GM23338 (cell line): ENCODE results near the gene DPYSL3. TPM values are rescaled to one million over a fixed set of nuclear protein-coding genes. Genes with fewer than 3 reads are reported as not detected.

Source experiments
- ATAC-seq: fragments of 200-7000 bp; cut with Tn5 transposase; 3 replicates; pipeline ENCODE4 v1.9.1; 2020
- DNase-seq: peaks from one replicate; pipeline ENCODE4 v3.0.0-alpha.2; 2015; ENCODE audit warnings: low spot score
- H2AFZ ChIP-seq: fragments of 200-600 bp; sonication (generic); 2 replicates; pipeline ENCODE4 v1.8.0; 2016; ENCODE audit warnings: antibody characterized with exemption, mild to moderate bottlenecking, moderate library complexity
- H3F3A ChIP-seq: fragments of 200-600 bp; sonication (generic); replicated peaks from 2 replicates; pipeline ENCODE4 v1.8.0; 2017; ENCODE audit warnings: antibody characterized with exemption, mixed run types, low read depth
- H3K27ac ChIP-seq: fragments of 200-600 bp; sonication (generic); 2 replicates; pipeline ENCODE4 v1.6.1; 2016; ENCODE audit warnings: low read depth
- H3K27me3 ChIP-seq: fragments of 200-600 bp; sonication (generic); 2 replicates; pipeline ENCODE4 v1.8.0; 2016; ENCODE audit warnings: mild to moderate bottlenecking, mixed run types, moderate library complexity; ENCODE audit not compliant: insufficient read depth
- H3K36me3 ChIP-seq: fragments of 200-600 bp; sonication (generic); 2 replicates; pipeline ENCODE4 v1.8.0; 2016; ENCODE audit warnings: mild to moderate bottlenecking; ENCODE audit not compliant: insufficient read depth
- H3K4me1 ChIP-seq: fragments of 200-600 bp; sonication (generic); 2 replicates; pipeline ENCODE4 v1.8.0; 2016; ENCODE audit warnings: mild to moderate bottlenecking, moderate library complexity; ENCODE audit not compliant: insufficient read depth
- H3K4me2 ChIP-seq: fragments of 200-600 bp; sonication (generic); 2 replicates; pipeline ENCODE4 v1.7.1; 2017; ENCODE audit warnings: mixed run types
- H3K4me3 ChIP-seq: fragments of 200-600 bp; sonication (generic); 2 replicates; pipeline ENCODE4 v1.6.1; 2016; ENCODE audit warnings: mixed run types
- H3K79me2 ChIP-seq: fragments of 200-600 bp; sonication (generic); replicated peaks from 2 replicates; pipeline ENCODE4 v1.8.0; 2017; ENCODE audit warnings: mild to moderate bottlenecking; ENCODE audit not compliant: insufficient read depth
- H3K9me2 ChIP-seq: fragments of 200-600 bp; sonication (generic); 2 replicates; pipeline ENCODE4 v1.8.0; 2017; ENCODE audit not compliant: insufficient read depth
- H4K20me1 ChIP-seq: fragments of 200-600 bp; sonication (generic); replicated peaks from 2 replicates; pipeline ENCODE4 v1.8.0; 2017; ENCODE audit warnings: mild to moderate bottlenecking; ENCODE audit not compliant: insufficient read depth
- H3K27ac Mint-ChIP-seq: 2 replicates; pipeline ENCODE4 v1.8.0; 2020; ENCODE audit warnings: inconsistent platforms, mild to moderate bottlenecking, moderate library complexity, mixed read lengths
- H3K27me3 Mint-ChIP-seq: 3 replicates; pipeline ENCODE4 v1.8.0; 2022; ENCODE audit warnings: low read depth, mild to moderate bottlenecking, moderate library complexity, mixed read lengths, inconsistent platforms; ENCODE audit not compliant: insufficient read depth, poor library complexity
- H3K36me3 Mint-ChIP-seq: 3 replicates; pipeline ENCODE4 v1.8.0; 2021; ENCODE audit warnings: low read depth, mild to moderate bottlenecking, inconsistent platforms, moderate library complexity, mixed read lengths
- H3K4me1 Mint-ChIP-seq: 3 replicates; pipeline ENCODE4 v1.8.0; 2020; ENCODE audit warnings: mild to moderate bottlenecking, inconsistent platforms, mixed read lengths
- H3K4me3 Mint-ChIP-seq: 3 replicates; pipeline ENCODE4 v1.8.0; 2021; ENCODE audit warnings: moderate library complexity, mild to moderate bottlenecking, inconsistent platforms, mixed read lengths
- H3K9me3 Mint-ChIP-seq: 3 replicates; pipeline ENCODE4 v1.8.0; 2020; ENCODE audit warnings: moderate library complexity, mild to moderate bottlenecking, inconsistent platforms, mixed read lengths
- CREB1 ChIP-seq: fragments of 250-450 bp; sonication (Bioruptor Pico); IDR thresholded peaks from 2 replicates; pipeline ENCODE4 v1.5.0; 2020; ENCODE audit warnings: low read depth, mild to moderate bottlenecking, moderate library complexity
- CTCF ChIP-seq, 2 experiments: fragments of 200-600 bp in 1 of 2; sonication (generic) in 1 of 2; conservative IDR thresholded peaks; 2 replicates each; pipeline versions ENCODE4 v1.5.1 to v1.6.1; 2016 to 2017; ENCODE audit warnings: antibody characterized with exemption in 2 of 2, low read depth in 2 of 2, mild to moderate bottlenecking in 2 of 2, moderate library complexity in 1 of 2
- EZH2 ChIP-seq: fragments of 200-600 bp; sonication (generic); IDR thresholded peaks from one replicate; pipeline ENCODE4 v1.8.0; 2017; ENCODE audit warnings: antibody characterized with exemption, mild to moderate bottlenecking, low read depth; ENCODE audit not compliant: unreplicated experiment
- EZH2phosphoT487 ChIP-seq: fragments of 200-600 bp; sonication (generic); IDR thresholded peaks from one replicate; pipeline ENCODE4 v1.8.1; 2018; ENCODE audit warnings: antibody characterized with exemption; ENCODE audit not compliant: unreplicated experiment
- JUNB ChIP-seq: IDR thresholded peaks from one replicate; pipeline ENCODE4 v1.6.1; 2016; ENCODE audit warnings: antibody characterized with exemption; ENCODE audit not compliant: unreplicated experiment
- NANOG ChIP-seq: IDR thresholded peaks from 2 replicates; pipeline ENCODE4 v1.6.1; 2016; ENCODE audit warnings: antibody characterized with exemption, borderline replicate concordance
- POLR2AphosphoS5 ChIP-seq: IDR thresholded peaks from 2 replicates; pipeline ENCODE4 v1.6.1; 2016; ENCODE audit warnings: antibody characterized with exemption, low read depth
- STAT1 ChIP-seq: IDR thresholded peaks from one replicate; pipeline ENCODE4 v1.6.1; 2016; ENCODE audit warnings: antibody characterized with exemption; ENCODE audit not compliant: unreplicated experiment
- ZNF114 ChIP-seq: fragments of 250-450 bp; sonication (Bioruptor Pico); IDR thresholded peaks from 2 replicates; pipeline ENCODE4 v1.5.0; 2020; ENCODE audit warnings: mild to moderate bottlenecking, moderate library complexity
- polyA plus RNA-seq: library from polyadenylated mRNA; unstranded; fragments of >200 nt; fragmentation: Nextera tagmentation; extraction: Ambion mirVana; gene quantifications from 2 replicates; pipeline ENCODE4 v1.2.1, GENCODE V29; 2016
- total RNA-seq: library from RNA; depleted of rRNA; stranded (reverse); fragments of >200 nt; shearing (Covaris generic); gene quantifications from 2 replicates; pipeline ENCODE4 v1.2.3, GENCODE V29; 2014
- TF ChIP-seq, protein P1 (sequence below): IDR thresholded peaks from one replicate; pipeline ENCODE4 v1.6.1; 2018; ENCODE audit warnings: antibody characterized with exemption; ENCODE audit not compliant: unreplicated experiment
- TF ChIP-seq, protein P2 (sequence below): IDR thresholded peaks from 2 replicates; pipeline ENCODE4 v1.6.1; 2016; ENCODE audit warnings: antibody characterized with exemption
- TF ChIP-seq, protein P3 (sequence below): fragments of 250-450 bp; sonication (Bioruptor Pico); IDR thresholded peaks from 2 replicates; pipeline ENCODE4 v1.5.0; 2020; ENCODE audit warnings: mild to moderate bottlenecking, moderate library complexity

DPYSL3 gene
- total and polyA plus RNA-seq, 2 experiments from 2014 or later: 97.6 to 455 TPM

- Histone ChIP-seq H3K79me2 (peaks cover 100% of the 10 kb centered on the region), H3K9me2 (no peaks in the 10 kb centered on the region), H3K36me3 (no peaks in the 10 kb centered on the region; the same call in 1 of the 2 replicates), H3K4me1 (peaks cover 21% of the 10 kb centered on the region), H3K27me3 (no peaks in the 10 kb centered on the region), H3F3A (no peaks in the 10 kb centered on the region), H2AFZ (no peak overlapping the region), H4K20me1 (no peaks in the 10 kb centered on the region; the same call in 1 of the 2 replicates), H3K4me3 (no peak overlapping the region), H3K27ac (0 out of 2 replicates have a peak overlapping the region, but pooled peaks have one; percentile 7), H3K4me2 (no peak overlapping the region)
- Mint-ChIP-seq H3K4me1 (peaks cover 22% of the 10 kb centered on the region), H3K27me3 (peaks cover 3% of the 10 kb centered on the region), H3K4me3 (no peak overlapping the region), H3K9me3 (no peaks in the 10 kb centered on the region), H3K36me3 (peaks cover 21% of the 10 kb centered on the region), H3K27ac (no peak overlapping the region; the same call in 1 of the 2 replicates)
- DNase-seq (no peak), ATAC-seq (no peak)
- TF ChIP-seq, protein P1, sequence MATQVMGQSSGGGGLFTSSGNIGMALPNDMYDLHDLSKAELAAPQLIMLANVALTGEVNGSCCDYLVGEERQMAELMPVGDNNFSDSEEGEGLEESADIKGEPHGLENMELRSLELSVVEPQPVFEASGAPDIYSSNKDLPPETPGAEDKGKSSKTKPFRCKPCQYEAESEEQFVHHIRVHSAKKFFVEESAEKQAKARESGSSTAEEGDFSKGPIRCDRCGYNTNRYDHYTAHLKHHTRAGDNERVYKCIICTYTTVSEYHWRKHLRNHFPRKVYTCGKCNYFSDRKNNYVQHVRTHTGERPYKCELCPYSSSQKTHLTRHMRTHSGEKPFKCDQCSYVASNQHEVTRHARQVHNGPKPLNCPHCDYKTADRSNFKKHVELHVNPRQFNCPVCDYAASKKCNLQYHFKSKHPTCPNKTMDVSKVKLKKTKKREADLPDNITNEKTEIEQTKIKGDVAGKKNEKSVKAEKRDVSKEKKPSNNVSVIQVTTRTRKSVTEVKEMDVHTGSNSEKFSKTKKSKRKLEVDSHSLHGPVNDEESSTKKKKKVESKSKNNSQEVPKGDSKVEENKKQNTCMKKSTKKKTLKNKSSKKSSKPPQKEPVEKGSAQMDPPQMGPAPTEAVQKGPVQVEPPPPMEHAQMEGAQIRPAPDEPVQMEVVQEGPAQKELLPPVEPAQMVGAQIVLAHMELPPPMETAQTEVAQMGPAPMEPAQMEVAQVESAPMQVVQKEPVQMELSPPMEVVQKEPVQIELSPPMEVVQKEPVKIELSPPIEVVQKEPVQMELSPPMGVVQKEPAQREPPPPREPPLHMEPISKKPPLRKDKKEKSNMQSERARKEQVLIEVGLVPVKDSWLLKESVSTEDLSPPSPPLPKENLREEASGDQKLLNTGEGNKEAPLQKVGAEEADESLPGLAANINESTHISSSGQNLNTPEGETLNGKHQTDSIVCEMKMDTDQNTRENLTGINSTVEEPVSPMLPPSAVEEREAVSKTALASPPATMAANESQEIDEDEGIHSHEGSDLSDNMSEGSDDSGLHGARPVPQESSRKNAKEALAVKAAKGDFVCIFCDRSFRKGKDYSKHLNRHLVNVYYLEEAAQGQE: no peak
- TF ChIP-seq EZH2 (no peak), POLR2AphosphoS5 (no peak), ZNF114 (CRISPR knock-in tag) (no peak), EZH2phosphoT487 (no peak), STAT1 (no peak), JUNB (no peak), NANOG (no peak), CREB1 (CRISPR knock-in tag) (no peak), CTCF (conservative IDR thresholded peaks at IDR 0.05; ENCODE audit: low read depth in 2 of 2) (no peak)
- TF ChIP-seq, protein P2, sequence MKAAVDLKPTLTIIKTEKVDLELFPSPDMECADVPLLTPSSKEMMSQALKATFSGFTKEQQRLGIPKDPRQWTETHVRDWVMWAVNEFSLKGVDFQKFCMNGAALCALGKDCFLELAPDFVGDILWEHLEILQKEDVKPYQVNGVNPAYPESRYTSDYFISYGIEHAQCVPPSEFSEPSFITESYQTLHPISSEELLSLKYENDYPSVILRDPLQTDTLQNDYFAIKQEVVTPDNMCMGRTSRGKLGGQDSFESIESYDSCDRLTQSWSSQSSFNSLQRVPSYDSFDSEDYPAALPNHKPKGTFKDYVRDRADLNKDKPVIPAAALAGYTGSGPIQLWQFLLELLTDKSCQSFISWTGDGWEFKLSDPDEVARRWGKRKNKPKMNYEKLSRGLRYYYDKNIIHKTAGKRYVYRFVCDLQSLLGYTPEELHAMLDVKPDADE: no peak
- TF ChIP-seq, protein P3, sequence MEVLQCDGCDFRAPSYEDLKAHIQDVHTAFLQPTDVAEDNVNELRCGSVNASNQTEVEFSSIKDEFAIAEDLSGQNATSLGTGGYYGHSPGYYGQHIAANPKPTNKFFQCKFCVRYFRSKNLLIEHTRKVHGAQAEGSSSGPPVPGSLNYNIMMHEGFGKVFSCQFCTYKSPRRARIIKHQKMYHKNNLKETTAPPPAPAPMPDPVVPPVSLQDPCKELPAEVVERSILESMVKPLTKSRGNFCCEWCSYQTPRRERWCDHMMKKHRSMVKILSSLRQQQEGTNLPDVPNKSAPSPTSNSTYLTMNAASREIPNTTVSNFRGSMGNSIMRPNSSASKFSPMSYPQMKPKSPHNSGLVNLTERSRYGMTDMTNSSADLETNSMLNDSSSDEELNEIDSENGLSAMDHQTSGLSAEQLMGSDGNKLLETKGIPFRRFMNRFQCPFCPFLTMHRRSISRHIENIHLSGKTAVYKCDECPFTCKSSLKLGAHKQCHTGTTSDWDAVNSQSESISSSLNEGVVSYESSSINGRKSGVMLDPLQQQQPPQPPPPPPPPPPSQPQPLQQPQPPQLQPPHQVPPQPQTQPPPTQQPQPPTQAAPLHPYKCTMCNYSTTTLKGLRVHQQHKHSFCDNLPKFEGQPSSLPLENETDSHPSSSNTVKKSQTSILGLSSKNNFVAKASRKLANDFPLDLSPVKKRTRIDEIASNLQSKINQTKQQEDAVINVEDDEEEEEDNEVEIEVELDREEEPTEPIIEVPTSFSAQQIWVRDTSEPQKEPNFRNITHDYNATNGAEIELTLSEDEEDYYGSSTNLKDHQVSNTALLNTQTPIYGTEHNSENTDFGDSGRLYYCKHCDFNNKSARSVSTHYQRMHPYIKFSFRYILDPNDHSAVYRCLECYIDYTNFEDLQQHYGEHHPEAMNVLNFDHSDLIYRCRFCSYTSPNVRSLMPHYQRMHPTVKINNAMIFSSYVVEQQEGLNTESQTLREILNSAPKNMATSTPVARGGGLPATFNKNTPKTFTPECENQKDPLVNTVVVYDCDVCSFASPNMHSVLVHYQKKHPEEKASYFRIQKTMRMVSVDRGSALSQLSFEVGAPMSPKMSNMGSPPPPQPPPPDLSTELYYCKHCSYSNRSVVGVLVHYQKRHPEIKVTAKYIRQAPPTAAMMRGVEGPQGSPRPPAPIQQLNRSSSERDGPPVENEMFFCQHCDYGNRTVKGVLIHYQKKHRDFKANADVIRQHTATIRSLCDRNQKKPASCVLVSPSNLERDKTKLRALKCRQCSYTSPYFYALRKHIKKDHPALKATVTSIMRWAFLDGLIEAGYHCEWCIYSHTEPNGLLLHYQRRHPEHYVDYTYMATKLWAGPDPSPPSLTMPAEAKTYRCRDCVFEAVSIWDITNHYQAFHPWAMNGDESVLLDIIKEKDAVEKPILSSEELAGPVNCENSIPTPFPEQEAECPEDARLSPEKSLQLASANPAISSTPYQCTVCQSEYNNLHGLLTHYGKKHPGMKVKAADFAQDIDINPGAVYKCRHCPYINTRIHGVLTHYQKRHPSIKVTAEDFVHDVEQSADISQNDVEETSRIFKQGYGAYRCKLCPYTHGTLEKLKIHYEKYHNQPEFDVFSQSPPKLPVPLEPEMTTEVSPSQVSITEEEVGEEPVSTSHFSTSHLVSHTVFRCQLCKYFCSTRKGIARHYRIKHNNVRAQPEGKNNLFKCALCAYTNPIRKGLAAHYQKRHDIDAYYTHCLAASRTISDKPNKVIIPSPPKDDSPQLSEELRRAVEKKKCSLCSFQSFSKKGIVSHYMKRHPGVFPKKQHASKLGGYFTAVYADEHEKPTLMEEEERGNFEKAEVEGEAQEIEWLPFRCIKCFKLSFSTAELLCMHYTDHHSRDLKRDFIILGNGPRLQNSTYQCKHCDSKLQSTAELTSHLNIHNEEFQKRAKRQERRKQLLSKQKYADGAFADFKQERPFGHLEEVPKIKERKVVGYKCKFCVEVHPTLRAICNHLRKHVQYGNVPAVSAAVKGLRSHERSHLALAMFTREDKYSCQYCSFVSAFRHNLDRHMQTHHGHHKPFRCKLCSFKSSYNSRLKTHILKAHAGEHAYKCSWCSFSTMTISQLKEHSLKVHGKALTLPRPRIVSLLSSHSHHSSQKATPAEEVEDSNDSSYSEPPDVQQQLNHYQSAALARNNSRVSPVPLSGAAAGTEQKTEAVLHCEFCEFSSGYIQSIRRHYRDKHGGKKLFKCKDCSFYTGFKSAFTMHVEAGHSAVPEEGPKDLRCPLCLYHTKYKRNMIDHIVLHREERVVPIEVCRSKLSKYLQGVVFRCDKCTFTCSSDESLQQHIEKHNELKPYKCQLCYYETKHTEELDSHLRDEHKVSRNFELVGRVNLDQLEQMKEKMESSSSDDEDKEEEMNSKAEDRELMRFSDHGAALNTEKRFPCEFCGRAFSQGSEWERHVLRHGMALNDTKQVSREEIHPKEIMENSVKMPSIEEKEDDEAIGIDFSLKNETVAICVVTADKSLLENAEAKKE: no peak
These were observed 5.9 kb downstream of the DPYSL3 start for GRCh38 chr5:147504011-147504410.
